NCI-H774 (cell line): Measurements from ENCODE around the gene DDOST.
A peak's percentile ranks its signal among the peaks of the same experiment; 100 is the strongest.

Experiments used
- DNase-seq: peaks from one replicate; lab custom pipeline; 2025; lab: John Stamatoyannopoulos, UW

Gene DDOST

DNA sequence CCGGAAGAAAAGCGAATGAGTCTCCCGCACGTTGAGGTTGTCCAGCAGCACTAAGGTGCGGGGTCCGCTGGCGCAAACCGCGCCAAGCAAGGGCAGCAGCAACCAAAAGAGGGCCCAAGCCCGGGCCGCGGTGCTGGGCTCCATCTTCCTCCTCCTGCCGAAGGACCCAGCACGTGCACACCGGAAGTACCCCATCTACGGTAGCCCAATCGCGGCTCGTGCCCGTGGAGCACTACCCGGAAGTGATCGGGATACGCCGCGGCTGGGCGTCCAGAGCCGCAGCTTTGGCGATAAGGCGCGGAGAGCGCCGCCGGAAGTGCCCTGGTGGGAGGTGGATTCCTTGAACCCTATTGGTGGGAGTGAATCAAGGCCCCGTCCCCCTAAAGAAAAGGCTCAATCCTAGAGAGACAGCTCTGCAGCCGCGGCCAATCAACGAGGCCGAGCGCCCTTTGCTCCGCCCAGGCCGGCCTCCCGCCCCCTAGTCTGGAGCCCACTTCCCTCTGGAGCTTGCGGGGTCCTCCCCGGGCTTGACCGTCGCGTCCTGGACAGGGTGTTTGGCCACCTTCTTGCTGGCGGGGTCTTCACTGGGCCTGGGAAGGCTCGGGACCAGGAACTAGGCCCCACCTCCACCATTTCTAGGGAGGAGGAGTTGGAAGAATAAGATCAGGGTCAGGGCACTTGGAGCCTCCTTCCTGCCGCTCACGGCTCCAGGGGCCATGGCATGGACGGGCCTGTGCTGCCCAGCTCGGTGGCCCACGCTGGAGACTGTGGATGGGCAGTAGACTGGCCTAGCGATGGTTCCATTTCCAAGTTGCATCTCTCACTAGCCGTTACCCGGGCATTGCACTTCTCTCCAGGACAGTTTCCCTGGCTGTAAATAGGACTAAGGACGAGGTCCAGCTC lies at the start of gene DDOST:
Gene DDOST, minus strand, starts transcription at position 163 of the 903 bp plus-strand sequence. Its CDS starts 19 bp downstream, at position 144.
- DNase-seq, result peak; percentile 89

DNA sequence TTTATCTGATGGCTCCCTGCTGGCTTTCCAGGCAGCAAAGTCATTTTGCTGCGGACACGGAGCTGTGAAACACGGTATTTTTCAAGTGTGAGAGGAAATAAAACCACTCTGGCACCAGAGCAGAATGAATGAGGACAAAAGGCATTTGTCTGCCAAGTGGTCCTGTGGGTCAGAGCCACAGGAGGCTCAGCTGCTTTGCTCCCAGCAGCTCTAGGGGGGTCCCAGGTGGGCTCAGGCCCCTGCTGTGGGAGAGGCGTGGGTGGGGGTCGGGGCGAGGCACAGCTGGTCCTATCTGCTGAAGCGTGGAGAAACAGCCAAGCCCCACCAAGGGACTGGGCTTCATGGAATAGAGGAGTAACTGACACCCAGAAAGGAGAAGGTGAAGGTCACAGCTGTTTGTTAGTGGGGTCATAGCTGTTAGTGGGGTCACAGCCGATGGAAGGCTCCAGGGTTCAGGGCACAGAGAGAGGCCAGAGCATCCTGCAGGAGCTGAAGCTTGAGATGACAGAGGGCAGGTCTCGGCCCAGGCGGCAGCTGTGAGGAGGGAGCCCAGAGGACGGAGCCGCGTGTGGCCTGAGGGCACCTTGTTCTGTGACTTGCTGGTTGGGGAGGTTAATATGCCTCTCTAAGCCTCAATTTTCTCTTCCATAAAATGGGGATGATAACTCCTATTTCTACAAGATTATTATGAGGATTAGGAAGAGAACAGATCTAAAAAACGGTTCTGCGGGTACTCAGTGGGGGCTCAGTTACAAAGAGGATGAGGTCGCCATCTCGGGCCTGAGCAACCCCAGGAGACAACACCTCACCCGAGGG lies 49.5 kb upstream of the DDOST start:
- DNase-seq, result no peak

DNA sequence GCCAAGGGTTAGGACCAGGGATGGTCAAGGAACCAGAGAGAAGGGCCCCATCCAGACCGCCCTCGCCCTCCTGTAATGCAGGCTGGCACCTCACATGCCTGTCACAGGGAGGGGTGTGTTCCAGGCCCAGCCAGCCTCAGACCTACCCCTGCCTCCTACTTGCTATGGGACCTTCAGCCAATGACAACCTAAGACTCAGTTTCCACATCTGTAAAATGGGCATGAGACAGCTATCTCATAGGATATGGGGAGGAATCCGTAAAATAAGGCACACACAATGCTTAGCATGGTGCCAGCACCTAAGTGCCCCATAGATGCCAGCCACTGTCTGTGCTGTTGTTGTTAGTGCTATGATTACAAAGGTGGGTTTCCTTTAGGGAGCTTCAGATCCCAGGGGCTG lies 48.7 kb upstream of the DDOST start:
- DNase-seq, result no peak

DNA sequence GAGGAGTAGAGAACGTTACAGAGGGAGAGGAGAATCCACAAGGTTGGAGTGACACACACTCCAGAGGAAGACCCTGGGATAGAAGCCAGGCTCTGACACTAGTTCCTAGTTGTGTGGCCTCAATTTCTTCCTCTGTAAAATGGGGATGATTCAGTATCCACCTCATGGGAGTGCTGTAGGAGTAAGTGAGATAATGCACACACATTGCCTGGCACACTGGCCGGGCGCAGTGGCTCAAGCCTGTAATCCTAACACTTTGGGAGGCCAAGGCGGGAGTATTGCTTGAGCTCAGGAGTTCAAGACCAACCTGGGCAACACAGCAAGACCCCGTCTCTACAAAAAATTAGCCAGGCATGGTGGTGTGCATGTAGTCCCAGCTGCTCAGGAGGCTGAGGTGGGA lies 47.7 kb upstream of the DDOST start:
- no peak for DNase-seq

DNA sequence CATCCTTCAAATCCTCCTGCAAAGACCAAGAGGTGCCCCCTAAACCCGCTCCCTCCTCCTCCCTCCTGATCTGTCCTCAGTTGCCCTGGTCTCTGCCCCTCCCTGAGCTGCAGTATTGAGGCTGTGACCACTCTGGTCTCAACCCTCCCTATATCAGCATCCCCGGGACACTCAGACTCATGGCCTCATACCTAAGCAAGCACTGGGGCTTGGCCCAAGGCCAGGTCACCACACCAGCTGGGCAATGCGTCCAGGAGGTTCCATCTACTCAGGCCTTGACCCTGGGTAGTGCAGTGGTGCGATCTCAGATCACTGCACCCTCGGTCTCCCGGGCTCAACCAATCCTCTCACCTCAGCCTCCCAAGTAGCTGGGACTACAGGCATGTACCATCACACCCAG lies 46.9 kb upstream of the DDOST start:
- DNase-seq, result no peak

DNA sequence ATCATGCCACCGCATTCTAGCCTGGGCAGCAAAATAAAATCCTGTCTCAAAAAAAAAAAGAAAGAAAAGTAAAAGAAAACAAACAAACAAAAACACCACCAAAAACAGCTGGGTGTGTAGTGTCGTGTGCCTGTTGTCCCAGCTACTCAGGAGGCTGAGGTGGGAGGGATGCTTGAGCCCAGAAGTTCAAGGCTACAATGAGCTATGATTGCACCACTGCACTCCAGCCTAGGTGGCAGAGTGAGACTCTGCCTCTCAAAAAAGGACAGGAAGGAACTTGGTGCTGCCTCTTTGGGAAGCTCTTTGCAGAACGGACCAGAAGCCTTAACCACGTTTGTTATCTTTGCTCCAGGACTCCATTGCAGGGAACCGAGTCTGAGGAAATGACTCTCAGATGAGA lies 45.7 kb upstream of the DDOST start:
- no peak for DNase-seq

DNA sequence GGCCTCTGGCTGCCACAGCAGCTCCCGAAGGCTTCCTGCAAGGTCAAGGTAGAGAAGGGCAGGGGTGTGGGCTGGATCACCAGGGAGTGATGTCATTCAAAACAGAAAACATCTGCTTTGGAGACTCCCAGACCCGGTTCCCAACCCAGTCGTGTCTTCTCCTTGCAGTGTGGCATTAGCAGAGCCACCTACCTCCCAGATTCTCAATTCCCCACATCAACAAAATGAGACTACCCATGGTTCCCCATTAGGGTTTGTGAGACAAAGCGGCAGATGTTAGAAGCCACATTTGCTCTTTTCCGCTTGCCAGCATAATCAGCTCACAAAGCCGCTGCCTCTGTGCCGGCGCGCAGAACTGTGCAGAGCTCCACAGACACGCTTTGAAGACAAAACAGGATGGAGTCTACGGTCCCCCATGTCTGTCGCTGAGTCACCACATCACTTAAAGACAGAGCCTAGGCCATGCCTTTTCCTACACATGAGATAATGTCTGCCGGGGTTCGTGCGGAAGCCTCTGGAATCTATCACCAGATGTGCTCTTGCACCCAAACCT lies 44.1 kb upstream of the DDOST start:
- DNase-seq, result no peak

DNA sequence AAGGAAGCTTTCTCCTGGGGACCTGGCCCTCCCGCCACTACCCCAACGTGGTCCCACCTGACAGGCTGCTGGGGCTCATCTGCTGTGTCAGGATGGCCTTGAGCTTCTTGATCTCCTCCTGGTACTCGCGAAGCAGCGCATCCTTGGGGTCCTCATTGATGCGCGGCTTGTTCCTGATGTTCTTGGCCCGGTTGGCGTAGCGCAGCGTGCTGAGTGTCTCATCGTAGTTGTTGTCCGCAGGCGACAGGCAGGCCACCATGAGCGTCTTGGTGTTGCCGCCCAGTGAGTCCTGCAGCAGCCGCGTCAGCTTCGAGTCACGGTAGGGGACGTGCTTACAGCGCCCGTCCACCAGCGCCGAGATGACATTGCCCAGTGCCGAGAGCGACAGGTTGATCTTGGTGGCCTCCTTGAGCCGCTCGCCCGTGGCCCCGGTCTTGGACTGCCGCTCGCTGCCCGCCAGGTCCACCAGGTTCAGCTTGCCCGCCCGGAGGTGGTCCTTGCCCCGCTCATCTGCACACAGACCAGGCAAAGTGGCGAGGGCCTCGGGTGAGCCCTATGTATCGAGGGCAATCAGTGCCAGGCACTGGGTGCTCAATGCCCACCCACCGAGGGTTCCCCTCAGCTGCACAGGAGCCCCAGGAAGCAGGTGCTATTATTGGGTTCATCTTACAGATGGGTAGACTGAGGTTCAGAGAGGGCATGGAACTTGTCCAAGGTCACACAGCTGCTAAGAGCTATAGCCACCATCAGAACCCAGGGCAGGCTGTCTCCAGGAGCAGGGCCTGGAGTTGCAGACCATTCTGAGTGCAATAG lies 43.4 kb upstream of the DDOST start:
- no peak for DNase-seq

DNA sequence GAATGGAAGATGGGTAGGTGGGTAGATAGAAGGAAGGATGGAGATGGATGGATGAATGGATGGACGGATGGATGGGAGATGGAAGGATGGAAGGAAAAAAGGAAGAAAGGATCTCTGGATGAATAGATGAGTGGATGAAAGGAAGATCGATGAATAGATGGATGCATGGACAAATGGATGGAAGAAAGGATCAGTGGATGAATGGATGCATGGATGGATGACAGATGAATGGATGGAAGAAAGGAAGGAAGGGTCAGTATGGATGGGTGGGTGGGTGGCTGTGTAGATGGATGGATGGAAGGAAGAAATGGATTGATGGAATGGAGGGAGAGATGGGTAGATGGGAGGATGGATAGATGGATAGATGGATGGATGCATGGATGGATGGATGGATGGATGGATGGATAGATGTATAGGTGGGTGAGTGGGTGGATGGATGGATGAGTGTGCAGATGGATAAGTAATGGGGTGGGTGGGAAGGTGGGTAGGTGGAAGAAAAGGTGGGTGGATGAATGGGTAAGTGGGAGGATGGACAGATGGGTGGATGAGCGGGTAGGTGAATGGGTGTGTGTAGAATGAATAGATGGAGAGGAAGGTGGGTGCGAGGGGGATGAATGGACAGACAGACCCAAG lies 42.1 kb upstream of the DDOST start:
- DNase-seq, result no peak

DNA sequence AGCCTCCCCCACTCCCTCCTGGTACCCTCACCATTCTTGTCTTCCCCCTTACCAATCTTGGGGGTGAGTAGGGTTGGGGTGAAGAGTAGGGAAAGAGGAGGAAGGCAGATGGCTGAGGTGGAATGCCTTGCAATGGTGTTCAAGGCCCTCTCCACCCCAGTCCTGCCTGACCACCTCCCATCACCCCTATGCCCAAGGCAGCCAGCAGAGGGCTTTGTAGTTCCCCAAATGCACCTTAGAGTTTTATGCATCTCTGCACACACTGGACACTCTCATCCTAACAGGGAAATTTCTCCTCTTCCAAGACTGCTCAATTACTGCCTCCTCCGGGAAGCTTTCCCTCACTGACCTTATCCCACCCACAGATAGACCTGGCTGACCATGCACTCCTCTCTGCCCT lies 41.2 kb upstream of the DDOST start:
- no peak for DNase-seq

DNA sequence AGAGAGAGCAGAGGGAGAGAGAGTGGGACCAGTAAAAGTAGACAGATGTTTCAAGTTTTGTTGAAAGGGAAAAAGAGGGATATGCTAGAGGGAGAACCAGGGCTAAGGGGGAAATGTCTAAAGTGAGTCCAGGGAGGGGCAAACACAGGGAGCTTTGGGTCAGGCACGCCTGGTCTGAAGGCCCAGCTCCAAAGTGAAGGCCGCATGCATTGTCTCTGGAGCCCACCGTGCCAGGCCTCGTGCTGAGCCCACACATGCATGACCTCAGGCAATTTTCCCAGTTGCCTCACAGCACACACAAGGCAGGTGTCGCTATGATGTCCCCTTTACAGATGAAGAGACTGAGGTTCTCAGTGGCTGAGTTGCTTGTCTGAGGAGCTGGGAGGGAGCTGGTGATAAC lies 40.7 kb upstream of the DDOST start:
- DNase-seq, result no peak

DNA sequence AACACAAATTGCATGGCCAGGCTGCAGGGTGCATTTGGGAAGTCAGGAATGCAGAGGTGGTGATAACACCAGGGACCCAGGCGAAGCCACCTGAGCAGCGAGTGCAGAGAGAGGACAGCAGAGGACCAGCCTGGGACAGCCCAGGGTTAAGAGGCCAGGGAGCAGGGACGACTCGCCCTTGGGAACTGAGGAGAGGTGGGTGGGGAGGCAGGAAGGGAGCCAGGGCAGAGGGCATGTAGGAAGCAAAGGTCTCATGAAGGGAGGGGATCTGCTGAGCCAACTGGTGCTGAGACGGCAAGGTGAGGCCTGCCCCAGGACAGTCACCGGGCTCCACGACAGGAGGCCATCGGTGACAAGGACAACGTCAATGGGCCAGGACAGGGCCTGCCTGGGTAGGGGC lies 40.3 kb upstream of the DDOST start:
- DNase-seq, result no peak

DNA sequence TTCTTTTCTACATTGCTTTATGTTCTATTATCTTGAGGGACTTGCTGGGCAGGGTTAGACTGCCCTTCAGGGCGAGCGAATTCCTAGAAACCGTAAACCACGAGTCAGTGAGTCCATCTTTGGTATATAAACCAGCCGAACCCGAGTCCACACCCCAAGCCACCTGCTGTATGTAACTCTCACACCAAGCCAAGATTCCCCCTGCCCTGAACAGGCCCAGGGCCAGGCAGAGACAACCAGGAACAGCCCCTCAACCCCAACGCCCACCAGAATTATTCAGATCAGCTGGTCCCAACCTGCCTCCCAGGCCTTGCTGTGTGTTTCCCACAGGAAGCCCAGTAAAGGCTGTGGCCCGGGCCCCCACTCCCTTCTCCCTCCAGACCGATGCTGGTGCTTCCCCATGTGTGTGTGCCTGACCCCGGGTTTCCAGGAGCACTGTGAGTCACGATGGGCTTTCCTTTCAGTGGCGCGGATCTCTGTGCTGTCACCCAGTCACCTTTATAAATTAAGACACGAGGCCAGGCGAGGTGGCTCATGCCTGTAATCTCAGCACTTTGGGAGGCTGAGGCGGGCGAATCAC lies 39.6 kb upstream of the DDOST start:
- DNase-seq, result no peak

DNA sequence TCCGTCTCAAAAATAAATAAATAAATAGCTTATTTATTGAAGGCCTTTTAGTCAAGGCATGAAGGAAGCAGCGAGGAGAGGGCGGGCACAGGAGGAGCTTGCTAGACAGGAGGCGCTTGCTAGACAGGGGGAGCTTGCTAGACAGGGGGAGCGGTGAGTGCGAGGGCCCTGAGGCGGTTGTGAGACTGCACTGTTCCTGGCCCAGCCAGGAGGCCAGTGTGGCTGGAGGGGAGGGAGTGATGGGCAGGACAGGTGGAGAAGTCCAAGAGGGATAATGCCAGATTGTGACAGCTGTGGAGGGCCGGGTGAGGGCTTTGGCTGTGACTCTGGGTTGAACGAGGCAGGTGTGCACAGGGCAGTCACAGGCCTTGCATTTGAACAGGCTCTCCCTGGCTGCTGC lies 38.4 kb upstream of the DDOST start:
- DNase-seq, result no peak

DNA sequence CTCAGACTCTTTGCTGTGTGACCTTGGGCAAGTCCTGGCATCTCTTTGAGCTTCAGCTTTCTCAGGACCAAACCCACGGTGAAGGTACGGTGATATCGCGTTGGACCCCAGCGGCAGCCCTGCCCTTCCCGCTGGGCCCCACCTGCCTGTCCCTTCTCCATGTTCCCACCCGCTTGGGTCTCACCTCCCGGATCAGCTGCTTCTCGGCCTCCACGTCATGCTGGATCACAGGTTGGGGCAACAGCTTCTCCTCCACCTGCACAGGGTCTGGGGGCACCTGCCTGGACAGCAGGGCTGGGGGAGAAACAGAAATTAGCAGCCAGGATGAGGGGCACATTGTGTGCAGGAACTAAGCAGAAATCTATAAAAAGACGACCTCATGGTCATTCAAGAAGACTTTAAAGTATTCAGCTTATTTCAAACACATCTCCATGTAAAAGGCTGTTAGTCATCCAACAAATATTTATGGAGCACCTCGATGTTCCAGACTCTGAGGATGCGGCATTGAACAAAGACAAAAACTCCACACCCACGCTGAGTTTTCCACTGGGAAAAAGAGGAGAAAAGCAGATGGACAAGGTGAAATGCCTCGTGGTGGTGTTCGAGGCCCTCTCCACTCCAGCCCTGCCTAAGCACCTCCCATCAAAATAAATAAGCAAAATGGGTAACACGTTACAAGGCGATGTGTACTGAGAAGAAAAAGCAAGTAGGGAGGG lies 37.2 kb upstream of the DDOST start:
- no peak for DNase-seq

DNA sequence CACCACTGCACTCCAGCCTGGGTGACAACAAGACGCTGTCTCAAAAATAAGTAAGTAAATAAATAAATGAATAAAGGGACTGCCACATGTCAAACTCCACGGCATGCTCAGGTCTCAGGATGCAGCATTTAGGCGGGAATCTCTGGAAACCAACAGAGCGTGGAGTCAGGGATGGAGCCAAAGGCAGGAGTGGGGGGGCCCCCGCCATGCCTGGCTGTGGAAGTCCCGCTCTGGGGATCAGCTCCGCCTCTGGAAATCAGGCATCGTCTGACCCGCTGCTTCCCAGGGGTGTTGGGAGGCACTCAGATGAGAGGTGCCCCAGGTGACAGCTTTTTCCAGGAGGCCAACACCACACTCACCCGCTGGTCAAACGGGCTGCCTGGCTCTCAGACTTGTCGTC lies 36.4 kb upstream of the DDOST start:
- DNase-seq, result no peak

DNA sequence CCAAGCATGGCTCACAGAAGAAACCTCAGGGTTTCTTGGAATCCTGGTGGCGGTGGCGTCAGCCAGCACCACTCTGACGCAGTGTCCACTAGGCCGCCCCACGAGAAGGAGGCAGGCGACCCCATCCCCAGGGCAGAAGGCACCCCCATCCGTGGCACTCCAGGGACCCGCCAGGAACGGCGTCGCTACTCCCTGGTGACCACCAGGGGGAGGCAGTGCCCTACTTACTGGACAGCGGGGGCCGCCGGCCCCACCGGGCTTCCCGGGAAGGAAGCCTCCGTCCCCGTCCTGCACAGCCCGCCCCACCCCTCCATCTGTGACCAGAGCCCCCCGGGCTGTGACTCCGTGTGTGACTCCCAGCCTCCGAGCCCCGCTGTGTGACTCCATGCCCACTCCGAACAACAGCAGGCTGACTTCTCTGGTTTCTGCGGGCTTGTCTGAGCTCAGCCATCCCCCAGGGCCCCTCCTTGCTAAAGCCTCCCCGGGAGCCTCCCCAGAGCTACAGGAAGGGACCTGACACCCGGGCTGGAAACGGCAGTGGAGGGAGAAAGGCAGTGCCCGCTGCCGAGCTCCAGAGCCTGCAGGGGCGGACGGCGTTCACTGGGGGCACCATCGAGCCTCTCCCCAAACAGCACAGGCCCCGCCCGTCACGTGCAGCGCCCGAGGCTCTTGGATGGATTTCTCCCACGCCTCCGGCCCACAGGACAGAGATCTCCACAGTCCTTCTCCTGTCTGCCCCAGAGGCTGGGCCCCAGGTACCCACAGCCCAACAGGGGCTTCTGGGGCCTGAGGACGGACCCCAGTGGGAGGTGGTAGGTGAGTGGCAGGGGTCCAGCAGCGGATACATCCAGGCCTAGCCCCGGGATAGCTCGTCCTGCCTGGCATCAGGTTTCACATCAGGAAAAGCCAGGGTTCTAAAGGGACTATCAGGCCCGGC lies 35.5 kb upstream of the DDOST start:
- peak; percentile 43 for DNase-seq

DNA sequence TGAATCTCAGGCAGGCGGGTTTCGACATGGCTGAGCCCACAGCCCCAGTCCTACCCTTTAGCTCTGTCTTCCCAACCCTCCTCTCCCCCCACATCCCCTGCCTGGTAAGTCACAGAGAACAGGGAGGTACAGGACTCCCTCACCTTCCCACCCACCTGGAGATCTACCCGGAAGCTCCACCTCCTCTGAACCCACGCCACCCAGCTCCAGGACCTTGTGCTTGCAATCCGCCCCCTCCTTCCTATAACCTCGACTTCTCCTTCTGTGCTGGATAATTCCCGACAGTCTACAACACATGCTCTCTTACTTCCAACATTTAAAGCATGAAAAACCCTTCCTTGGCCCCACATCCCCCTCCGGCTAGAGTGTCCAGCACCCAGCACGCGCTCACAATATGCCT lies 34.3 kb upstream of the DDOST start:
- DNase-seq, result no peak

DNA sequence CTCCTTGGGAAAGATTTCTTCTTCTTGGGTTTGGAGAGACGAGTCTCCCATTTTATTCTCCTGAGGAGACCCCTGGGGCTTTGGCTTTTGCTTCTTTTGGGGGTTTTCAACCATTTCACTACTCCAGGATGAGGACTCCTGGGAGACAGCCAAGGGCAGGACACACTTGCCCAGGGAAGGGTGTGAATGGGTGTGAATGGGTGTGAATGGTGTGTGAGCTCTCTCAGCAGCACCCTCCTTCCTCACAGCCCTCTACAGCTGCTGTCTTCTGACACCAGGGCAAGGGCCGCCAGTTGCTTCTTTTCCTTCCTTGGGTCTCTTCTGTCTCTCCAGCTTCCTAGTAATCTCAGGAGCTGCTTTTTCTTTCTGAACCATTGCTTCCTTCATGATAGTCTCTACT lies 32.5 kb upstream of the DDOST start:
- no peak for DNase-seq
